Spinal cord (tissue), 10 donors: ENCODE results near the gene RHOBTB3. TPM values are rescaled to one million over a fixed set of nuclear protein-coding genes. Genes with fewer than 3 reads are reported as not detected.
"Not testable (repeated sequence)": the region's sequence is repeated elsewhere in the genome, so short reads cannot be mapped to it uniquely, and the experiment has no call there.

Experiments
- DNase-seq, 6 donors: peaks; one replicate each; pipeline versions ENCODE4 v3.0.0 to v3.0.0-alpha.2; 2013 to 2015; ENCODE audit warnings: low spot score in 6 of 6, low read depth in 4 of 6
- H3K27ac ChIP-seq: one replicate; pipeline ENCODE4 v1.5.1; 2013; ENCODE audit warnings: low read depth, low read length, control low read depth
- H3K27me3 ChIP-seq: one replicate; pipeline ENCODE4 v1.6.1; 2013; ENCODE audit warnings: low read length; ENCODE audit not compliant: control insufficient read depth, insufficient read depth
- H3K36me3 ChIP-seq: one replicate; pipeline ENCODE4 v1.6.1; 2013; ENCODE audit warnings: low read length; ENCODE audit not compliant: control insufficient read depth, insufficient read depth
- H3K4me1 ChIP-seq: one replicate; pipeline ENCODE4 v1.6.1; 2013; ENCODE audit warnings: low read length; ENCODE audit not compliant: control insufficient read depth, insufficient read depth
- H3K4me3 ChIP-seq: one replicate; pipeline ENCODE4 v1.5.1; 2013; ENCODE audit warnings: low read depth, low read length, control low read depth
- H3K9me3 ChIP-seq: one replicate; pipeline ENCODE4 v1.6.1; 2013; ENCODE audit warnings: low read length; ENCODE audit not compliant: control insufficient read depth, insufficient read depth
- WGBS: methylation state at CpG from one replicate; pipeline ENCODE4 v1.1.5; 2013; ENCODE audit warnings: missing lambda C conversion rate; ENCODE audit not compliant: insufficient coverage; 5-methylcytosine and 5-hydroxymethylcytosine counted together
- polyA plus RNA-seq, 2 donors: library from polyadenylated mRNA; unstranded; fragments of 120-200 nt; gene quantifications; one replicate each; pipeline ENCODE4 v1.2.1, GENCODE V29; 2013; ENCODE audit not compliant: insufficient read length in 2 of 2
- total RNA-seq, 2 donors: library from RNA; depleted of rRNA in 1 of 2; stranded (reverse); fragments of 120-200 nt in 1 of 2; fragments of >200 nt in 1 of 2; gene quantifications; one replicate each; pipeline versions ENCODE4 v1.2.3 to v1.2.4, GENCODE V29; 2013 to 2014
- donor health status: healthy.

RHOBTB3 gene
- total and polyA plus RNA-seq, 4 donors = 44.2 to 182 (median 79.8) TPM

DNA sequence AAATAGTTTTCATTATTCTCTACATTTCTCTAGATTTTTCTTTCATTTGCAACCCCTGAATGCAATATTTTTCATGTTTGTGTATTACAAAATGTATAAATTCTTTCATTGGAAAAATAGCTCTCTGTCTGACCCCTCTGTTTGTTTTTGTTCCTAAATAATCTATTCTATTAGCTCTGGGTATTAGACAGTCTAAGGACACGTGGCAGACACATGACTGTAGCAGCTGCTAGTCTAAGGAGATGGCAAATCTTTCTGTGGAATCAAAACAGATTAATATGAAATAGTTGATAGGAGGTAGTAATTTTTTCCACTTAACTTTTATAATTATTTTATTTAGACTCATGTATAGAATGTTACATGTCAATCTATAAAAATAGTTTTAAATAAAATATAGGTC is 27.0 kb upstream of the RHOBTB3 start:
- no CpG with 5 or more reads among the region's 1 CpG for WGBS
- no peak for DNase-seq

DNA sequence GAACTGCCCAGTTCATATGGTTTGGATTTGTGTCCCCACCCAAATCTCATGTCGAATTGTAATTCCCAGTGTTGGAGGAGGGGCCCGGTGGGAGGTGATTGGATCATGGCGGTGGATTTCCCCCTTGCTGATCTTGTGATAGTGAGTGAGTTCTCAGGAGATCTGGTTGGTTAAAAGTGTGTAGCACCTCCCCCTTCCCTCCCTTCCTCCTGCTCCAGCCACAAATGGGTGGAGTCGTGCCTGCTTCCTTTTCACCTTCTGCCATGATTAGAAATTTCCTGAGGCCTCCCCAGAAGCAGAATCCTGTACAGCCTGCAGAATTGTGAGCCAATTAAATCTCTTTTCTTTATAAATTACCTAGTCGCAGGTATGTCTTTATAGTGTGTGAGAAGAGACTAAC is 24.9 kb upstream of the RHOBTB3 start:
- WGBS = 100% methylated on average over 1 of the region's 5 CpGs
- DNase-seq, H3K4me3 ChIP-seq, H3K27me3 ChIP-seq, H3K36me3 ChIP-seq, H3K9me3 ChIP-seq, H3K27ac ChIP-seq: not testable (repeated sequence)
- H3K4me1 ChIP-seq = peaks cover 12% of the 10 kb centered on the region

More for the DNA sequence above, 27.0 kb upstream of the RHOBTB3 start:
- Histone ChIP-seq H3K9me3 (no peaks in the 10 kb centered on the region), H3K27me3 (no peaks in the 10 kb centered on the region), H3K36me3 (no peaks in the 10 kb centered on the region), H3K4me1 (no peaks in the 10 kb centered on the region), H3K4me3 (no peak overlapping the region), H3K27ac (no peak overlapping the region)

DNA sequence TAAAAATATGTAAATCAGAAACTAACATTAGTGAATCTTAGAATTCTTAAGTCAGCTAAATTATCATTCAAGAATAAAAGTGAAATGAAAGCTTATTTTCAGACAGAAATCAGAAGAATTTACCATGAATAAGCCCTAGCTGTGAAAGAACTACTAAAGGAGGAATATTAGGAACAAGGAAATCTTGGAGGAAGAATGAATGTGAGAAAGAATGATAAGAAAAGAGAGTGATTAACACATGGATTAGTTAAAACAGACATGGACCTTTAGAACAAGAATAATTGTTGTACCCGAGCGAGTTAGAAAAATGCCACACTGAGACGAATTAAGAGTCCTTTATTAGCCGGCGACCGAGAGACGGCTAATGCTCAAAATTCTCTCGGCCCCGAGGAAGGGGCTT is 24.1 kb upstream of the RHOBTB3 start:
- Histone ChIP-seq H3K4me1 (peaks cover 16% of the 10 kb centered on the region), H3K27me3 (no peaks in the 10 kb centered on the region), H3K27ac (no peak overlapping the region), H3K36me3 (no peaks in the 10 kb centered on the region), H3K4me3 (no peak overlapping the region), H3K9me3 (no peaks in the 10 kb centered on the region)
- 60% methylated on average over 2 of the region's 9 CpGs for WGBS
- no peak for DNase-seq

DNA sequence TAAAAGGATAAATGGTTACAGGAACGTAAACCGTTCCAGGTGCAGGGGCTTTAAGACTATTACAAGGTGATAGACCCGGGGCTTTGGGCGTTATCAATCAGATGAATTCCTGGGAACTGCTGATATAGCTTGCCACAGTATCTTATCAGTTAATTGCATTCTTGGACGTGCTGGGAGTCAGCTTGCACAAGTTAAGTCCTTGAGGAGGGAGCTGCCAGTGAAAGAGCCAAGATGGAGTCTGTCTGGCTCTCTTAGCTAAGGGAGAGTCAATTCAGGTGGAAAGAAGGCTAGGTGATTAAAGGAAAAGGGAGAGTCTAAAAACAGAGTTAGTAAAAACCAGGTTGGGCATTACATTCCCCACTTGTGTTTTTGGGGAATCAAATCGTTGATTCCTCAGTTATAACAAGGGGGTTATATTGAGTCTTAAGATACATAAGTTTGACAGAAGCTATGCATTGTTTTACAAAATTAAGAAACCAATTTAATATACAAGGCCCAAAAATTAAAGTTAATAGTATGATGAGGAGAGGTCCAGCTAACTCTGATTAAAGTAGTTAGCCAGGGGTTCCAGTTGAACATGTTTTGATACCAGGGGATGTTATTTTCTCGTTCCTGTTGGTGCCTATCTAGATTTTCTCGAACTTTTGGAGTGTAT is 23.5 kb upstream of the RHOBTB3 start:
- peaks cover 16% of the 10 kb centered on the region for H3K4me1 ChIP-seq
- not testable (repeated sequence) for H3K27me3 ChIP-seq, H3K36me3 ChIP-seq, H3K9me3 ChIP-seq, H3K27ac ChIP-seq, H3K4me3 ChIP-seq, DNase-seq
- WGBS = 44% methylated on average over 1 of the region's 8 CpGs

DNA sequence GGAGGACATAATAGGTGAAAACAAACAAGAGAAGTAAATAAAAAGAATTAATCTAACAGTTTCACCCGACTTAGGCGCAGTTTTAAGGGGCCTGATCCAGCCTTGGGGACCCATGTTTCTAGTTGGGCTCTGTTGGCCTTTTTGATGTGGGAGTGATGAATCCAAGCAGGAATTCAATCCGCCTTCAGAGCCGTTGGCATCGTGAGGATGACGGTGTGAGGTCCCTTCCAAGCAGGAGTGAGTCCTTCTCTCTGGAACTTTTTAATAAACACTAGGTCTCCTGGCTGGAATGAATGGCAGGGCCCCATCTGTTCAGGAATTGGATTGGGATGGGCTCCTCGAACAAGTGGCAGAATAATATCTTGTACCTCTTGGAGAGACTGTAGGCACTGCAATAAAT is 22.3 kb upstream of the RHOBTB3 start:
- Histone ChIP-seq H3K27me3 (no peaks in the 10 kb centered on the region), H3K4me3 (no peak overlapping the region)
- 83% methylated on average over 1 of the region's 7 CpGs for WGBS

DNA sequence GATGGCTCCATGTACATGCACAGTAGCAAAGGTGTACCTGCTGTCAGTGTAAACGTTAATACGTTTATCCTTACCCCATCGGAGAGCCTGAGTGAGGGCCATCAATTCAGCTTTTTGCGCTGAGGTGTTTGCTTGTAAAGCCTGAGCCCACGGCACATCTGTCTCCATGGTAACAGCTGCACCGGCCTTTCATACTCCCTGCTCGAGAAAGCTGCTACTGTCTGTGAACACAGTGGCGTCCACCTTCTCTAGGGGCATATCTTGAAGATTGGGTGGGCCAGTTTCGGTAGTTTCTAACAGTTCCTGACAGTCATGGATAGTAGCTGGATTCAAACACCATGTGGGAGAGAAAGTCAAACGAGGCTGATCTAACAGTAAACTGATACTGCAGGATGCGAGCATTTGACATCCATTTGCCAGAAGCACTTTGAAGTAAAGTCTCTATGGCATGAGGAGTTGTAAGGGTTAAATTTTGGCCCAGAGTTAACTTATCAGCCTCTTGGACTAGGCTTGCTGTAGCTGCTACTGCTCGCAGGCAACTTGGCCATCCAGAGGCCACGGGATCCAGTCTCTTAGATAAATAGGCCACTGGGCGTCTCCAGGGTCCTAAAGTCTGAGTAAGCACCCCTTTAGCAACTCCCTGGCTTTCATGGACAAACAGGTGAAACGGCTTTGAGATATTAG is 21.0 kb upstream of the RHOBTB3 start:
- peak in 4 of 6 donors; percentile 26 to 93 (median 43) for DNase-seq
- H3K4me3 ChIP-seq = peak overlapping the region; percentile 12

More for the DNA sequence above, 22.3 kb upstream of the RHOBTB3 start:
- Histone ChIP-seq H3K4me1 (peaks cover 16% of the 10 kb centered on the region), H3K36me3 (no peaks in the 10 kb centered on the region), H3K9me3 (no peaks in the 10 kb centered on the region), H3K27ac (no peak overlapping the region)
- DNase-seq = no peak

DNA sequence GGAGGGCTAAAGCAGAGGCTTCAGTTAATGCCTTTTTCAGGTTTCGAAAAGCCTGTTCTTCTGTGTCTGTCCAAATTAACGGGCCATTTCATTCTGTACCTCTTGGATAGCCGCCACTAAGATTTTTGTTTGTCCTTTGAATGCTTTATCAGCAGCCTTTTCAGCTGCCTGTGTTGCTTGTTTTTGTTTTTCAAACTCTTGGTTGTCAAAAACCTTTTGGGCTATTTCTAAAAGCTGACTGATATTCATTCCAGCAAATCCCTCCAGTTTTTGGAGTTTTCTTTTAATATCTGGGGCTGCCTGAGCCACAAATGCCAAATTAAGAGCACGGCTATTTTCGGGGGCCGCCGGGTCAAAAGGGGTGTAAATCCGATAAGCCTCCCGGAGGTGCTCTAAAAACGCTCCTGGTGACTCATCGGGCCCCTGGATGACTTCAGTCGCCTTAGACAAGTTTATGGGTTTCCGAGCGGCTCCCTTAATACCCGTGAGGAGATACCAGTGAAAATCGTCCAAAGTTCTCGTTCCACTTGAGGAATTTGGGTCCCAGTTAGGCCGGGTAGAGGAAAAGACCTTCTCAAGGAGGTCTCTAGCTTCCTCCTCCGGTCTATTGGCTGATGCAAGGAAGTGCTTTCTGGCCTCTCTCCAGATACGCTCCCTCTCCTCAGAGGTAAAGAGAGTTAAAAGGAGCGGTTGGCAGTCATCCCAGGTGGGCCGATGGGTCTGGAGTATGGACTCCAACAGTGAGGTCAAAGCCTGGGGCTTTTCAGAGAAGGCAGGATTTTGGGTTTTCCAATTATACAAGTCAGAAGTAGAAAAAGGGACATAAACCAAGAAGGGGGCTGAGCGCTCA is 20.3 kb upstream of the RHOBTB3 start:
- Histone ChIP-seq H3K4me1 (peaks cover 16% of the 10 kb centered on the region), H3K4me3 (peak overlapping the region; percentile 9)
- peak in 2 of 6 donors; percentile 34 to 50 for DNase-seq
- not testable (repeated sequence) for H3K9me3 ChIP-seq, H3K27ac ChIP-seq, H3K36me3 ChIP-seq, H3K27me3 ChIP-seq
- 51% methylated on average over 17 of the region's 23 CpGs for WGBS

More for the DNA sequence above, 21.0 kb upstream of the RHOBTB3 start:
- no peaks in the 10 kb centered on the region for H3K36me3 ChIP-seq
- H3K27ac ChIP-seq = no peak overlapping the region
- H3K27me3 ChIP-seq = no peaks in the 10 kb centered on the region
- no peaks in the 10 kb centered on the region for H3K9me3 ChIP-seq
- 13% methylated on average over 14 of the region's 15 CpGs for WGBS
- peaks cover 16% of the 10 kb centered on the region for H3K4me1 ChIP-seq

DNA sequence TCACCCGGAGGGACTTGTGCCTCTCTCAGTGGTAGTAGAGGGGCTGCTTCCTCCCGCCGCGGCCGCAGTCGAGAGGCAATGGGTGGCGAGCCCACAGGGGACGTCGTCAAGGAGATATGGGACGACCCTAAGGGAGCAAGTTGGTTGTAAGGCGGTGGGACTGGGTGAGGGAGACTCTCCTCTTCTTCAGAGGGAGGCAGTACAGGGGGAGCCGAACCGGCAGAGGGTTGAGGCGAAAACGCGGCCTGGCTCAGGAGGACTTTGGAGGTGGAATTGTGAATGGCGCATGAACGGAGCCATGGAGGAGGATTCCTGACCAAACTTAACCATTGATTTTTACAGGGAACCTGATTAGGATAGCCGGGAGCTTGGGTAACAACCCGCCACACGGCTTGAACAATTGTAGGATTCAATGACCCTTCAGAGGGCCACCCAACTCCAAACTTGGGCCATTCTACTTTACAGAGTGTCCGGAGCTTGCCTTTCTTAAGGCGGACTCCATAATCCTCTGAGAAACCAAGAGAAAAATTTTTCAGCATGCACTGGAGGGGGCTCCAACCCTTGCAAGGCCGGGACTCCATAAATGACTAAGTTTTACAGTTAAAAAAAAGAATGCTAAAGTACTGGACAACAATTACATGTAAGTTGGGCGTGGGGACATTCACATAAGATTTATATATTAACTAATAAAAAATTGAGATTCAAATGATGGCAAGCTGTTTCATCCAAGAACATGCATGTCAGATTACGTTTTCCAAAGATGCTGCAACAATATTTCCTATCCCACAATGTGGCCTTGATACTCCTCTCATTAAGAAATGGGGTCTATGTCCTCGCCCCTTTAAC is 19.4 kb upstream of the RHOBTB3 start:
- no peaks in the 10 kb centered on the region for H3K36me3 ChIP-seq
- no peak for DNase-seq

DNA sequence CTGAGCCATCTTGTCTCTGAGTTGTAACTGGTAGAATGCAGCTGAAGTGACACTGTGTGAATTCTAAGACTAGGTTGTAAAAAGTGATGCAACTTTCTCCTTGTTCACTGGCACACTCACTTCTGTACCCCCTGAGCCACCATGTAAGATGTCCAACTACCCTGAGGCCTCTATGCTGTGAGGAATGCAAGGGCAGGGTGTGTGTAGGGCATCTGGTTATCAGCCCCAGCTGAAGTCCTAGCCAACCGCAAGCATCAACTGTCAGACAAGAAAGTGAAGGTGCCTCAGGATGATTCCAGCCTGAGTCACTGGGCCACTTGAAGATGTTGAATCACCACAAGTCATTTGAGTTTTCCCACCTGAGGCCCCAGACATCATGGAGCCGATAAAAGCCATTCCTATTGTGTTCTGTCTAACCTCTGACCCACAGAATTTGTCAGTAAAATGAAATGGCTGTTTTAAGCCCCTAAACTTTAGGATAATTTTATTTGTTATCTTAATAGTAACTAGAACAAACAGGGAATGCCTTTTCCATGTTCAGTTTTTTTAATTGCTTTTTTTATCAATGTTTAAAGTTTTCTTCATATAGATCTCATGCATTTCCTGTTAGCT is 18.7 kb upstream of the RHOBTB3 start:
- WGBS = 90% methylated on average over 1 of the region's 2 CpGs

More for the DNA sequence above, 19.4 kb upstream of the RHOBTB3 start:
- H3K9me3 ChIP-seq = no peaks in the 10 kb centered on the region
- H3K27ac ChIP-seq = no peak overlapping the region
- peaks cover 16% of the 10 kb centered on the region for H3K4me1 ChIP-seq
- 51% methylated on average over 18 of the region's 27 CpGs for WGBS
- H3K4me3 ChIP-seq = no peak overlapping the region
- no peaks in the 10 kb centered on the region for H3K27me3 ChIP-seq

More for the DNA sequence above, 18.7 kb upstream of the RHOBTB3 start:
- no peak overlapping the region for H3K4me3 ChIP-seq
- DNase-seq = no peak
- H3K27me3 ChIP-seq = no peaks in the 10 kb centered on the region
- H3K36me3 ChIP-seq = no peaks in the 10 kb centered on the region
- no peak overlapping the region for H3K27ac ChIP-seq
- peaks cover 16% of the 10 kb centered on the region for H3K4me1 ChIP-seq
- no peaks in the 10 kb centered on the region for H3K9me3 ChIP-seq
